Glutamatergic neuron (in vitro differentiated cells): ENCODE data around the gene CSTF1. TPM values are rescaled to one million over a fixed set of nuclear protein-coding genes. Genes with fewer than 3 reads are reported as not detected.

Source experiments
- DNase-seq: peaks from one replicate; pipeline ENCODE4 v3.0.0; 2022
- H3K27ac Mint-ChIP-seq: one replicate; pipeline ENCODE4 v1.8.0; 2020; ENCODE audit warnings: mild to moderate bottlenecking, mixed read lengths, inconsistent platforms; ENCODE audit not compliant: unreplicated experiment
- H3K27me3 Mint-ChIP-seq: one replicate; pipeline ENCODE4 v1.8.0; 2020; ENCODE audit warnings: mild to moderate bottlenecking, moderate library complexity, mixed read lengths, inconsistent platforms; ENCODE audit not compliant: unreplicated experiment
- H3K36me3 Mint-ChIP-seq: one replicate; pipeline ENCODE4 v1.8.0; 2020; ENCODE audit warnings: mild to moderate bottlenecking, mixed read lengths, inconsistent platforms; ENCODE audit not compliant: unreplicated experiment
- H3K4me1 Mint-ChIP-seq: one replicate; pipeline ENCODE4 v1.8.0; 2020; ENCODE audit warnings: mild to moderate bottlenecking, low read depth, mixed read lengths, inconsistent platforms; ENCODE audit not compliant: unreplicated experiment
- H3K4me3 Mint-ChIP-seq: one replicate; pipeline ENCODE4 v1.8.0; 2020; ENCODE audit warnings: mild to moderate bottlenecking, mixed read lengths, inconsistent platforms; ENCODE audit not compliant: unreplicated experiment
- H3K9me3 Mint-ChIP-seq: one replicate; pipeline ENCODE4 v1.8.0; 2020; ENCODE audit warnings: mild to moderate bottlenecking, moderate library complexity, mixed read lengths, inconsistent platforms; ENCODE audit not compliant: unreplicated experiment
- CTCF ChIP-seq: fragments of 200-600 bp; sonication (generic); IDR thresholded peaks from one replicate; pipeline ENCODE4 v1.5.0; 2021; ENCODE audit not compliant: partially characterized antibody, unreplicated experiment
- total RNA-seq: library from RNA; stranded (reverse); fragmentation: NEBNext Ultra II Directional; extraction: Animal tissue kit (Norgen Biotek cat#: 25700); gene quantifications from one replicate; pipeline ENCODE4 v1.2.1, GENCODE V29; 2021; ENCODE audit not compliant: unreplicated experiment

The CSTF1 gene
- total RNA-seq, 1 donor from 2014 or later = 25.6 TPM

DNA sequence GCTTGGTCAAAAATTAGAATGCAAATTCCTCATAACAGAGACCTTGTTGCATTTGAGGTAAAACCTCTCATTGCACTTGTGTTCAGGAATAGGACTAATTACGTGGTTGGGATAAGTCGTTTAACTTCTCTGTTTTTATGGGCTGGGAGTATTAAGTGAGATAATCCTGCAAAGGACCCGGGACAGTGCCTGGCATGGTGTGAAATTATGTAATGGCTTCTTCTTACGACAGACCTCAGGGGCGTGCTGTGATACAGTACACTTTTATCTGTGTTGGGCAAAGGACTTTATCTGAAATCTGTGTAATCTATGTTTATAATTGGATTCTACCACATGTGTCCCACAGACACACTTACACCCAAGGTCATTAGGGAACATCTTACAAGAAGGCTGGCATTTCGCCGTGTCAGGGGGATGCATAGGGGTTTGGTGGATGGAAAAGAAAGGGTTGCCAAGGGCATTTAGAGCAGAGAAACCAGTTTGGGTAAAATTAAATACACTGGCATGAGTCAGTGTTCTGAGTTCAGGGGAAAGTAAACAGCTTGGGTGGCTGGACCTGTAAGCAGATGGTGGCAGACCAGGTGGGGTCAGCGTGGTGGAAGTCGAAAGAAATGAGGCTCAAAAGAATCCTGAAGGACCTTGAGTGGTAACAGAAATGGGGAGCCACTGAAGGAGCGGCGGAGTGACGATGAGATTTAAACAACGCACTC lies 58.8 kb downstream of the CSTF1 start:
- DNase-seq = no peak
- H3K27ac Mint-ChIP-seq = no peak overlapping the region
- no peak overlapping the region for H3K4me3 Mint-ChIP-seq
- no peaks in the 10 kb centered on the region for H3K27me3 Mint-ChIP-seq
- H3K36me3 Mint-ChIP-seq = no peaks in the 10 kb centered on the region
- no peaks in the 10 kb centered on the region for H3K4me1 Mint-ChIP-seq
- no peak for TF ChIP-seq CTCF
- peaks cover 3% of the 10 kb centered on the region for H3K9me3 Mint-ChIP-seq

GRCh38 chr20:56453352-56453751 lies 60.9 kb downstream of the CSTF1 start:
- no peak for TF ChIP-seq CTCF
- Mint-ChIP-seq H3K9me3 (peaks cover 3% of the 10 kb centered on the region), H3K4me1 (no peaks in the 10 kb centered on the region), H3K27me3 (no peaks in the 10 kb centered on the region), H3K27ac (no peak overlapping the region), H3K36me3 (no peaks in the 10 kb centered on the region), H3K4me3 (no peak overlapping the region)
- no peak for DNase-seq

- H3K27me3 Mint-ChIP-seq = no peaks in the 10 kb centered on the region
- H3K36me3 Mint-ChIP-seq = no peaks in the 10 kb centered on the region
- no peaks in the 10 kb centered on the region for H3K4me1 Mint-ChIP-seq
- no peak overlapping the region for H3K4me3 Mint-ChIP-seq
- peaks cover 3% of the 10 kb centered on the region for H3K9me3 Mint-ChIP-seq
- no peak for TF ChIP-seq CTCF
- no peak for DNase-seq
- H3K27ac Mint-ChIP-seq = no peak overlapping the region
These were observed 62.3 kb downstream of the CSTF1 start for GRCh38 chr20:56454754-56455153.

Other genes with a start within 250 kb of the CSTF1 start
- not detected for gene MC3R, start 143.9 kb upstream of the CSTF1 start, total RNA-seq
- gene FAM210B, start 33.7 kb upstream of the CSTF1 start, total RNA-seq = 86.1 TPM
- gene AURKA, start 430 bp upstream of the CSTF1 start, total RNA-seq = 12.4 TPM
- gene CASS4, start 19.6 kb downstream of the CSTF1 start, total RNA-seq = not detected
- gene RTF2, start 76.0 kb downstream of the CSTF1 start, total RNA-seq = 66.3 TPM
- not detected for gene FAM209A, start 132.1 kb downstream of the CSTF1 start, total RNA-seq
- not detected for gene FAM209B, start 140.6 kb downstream of the CSTF1 start, total RNA-seq
- 35.3 TPM for gene TFAP2C, start 236.7 kb downstream of the CSTF1 start, total RNA-seq